Astrocyte of the spinal cord (primary cell): Measurements from ENCODE around the gene CRK.
A peak's percentile ranks its signal among the peaks of the same experiment; 100 is the strongest.

Experiments
- DNase-seq: peaks from one replicate; pipeline ENCODE4 v3.0.0; 2011; ENCODE audit warnings: low read depth, low spot score
- H3K4me3 ChIP-seq: 2 replicates; pipeline ENCODE4 v1.5.1; 2011; ENCODE audit warnings: low read depth, mild to moderate bottlenecking, low read length, moderate library complexity
- CTCF ChIP-seq: IDR thresholded peaks from 2 replicates; pipeline ENCODE4 v1.5.1; 2012; ENCODE audit warnings: low read depth, mild to moderate bottlenecking, low read length, inconsistent platforms
- in situ Hi-C: cut with HindIII; loops from 2 replicates; pipeline ENCODE4 v1.10.0; 2017; ENCODE audit warnings: low sequenced_read_pairs

CRK gene

GRCh38 chr17:1480747-1481465 lies 24.9 kb upstream of the CRK start:
- TF ChIP-seq CTCF, result no peak
- no peak overlapping the region for H3K4me3 ChIP-seq

GRCh38 chr17:1478418-1478817 lies 22.4 kb upstream of the CRK start:
- in situ Hi-C loops, result no loop called here
- no peak overlapping the region for H3K4me3 ChIP-seq
- DNase-seq, result no peak
- TF ChIP-seq CTCF, result no peak

More at GRCh38 chr17:1480747-1481465, 24.9 kb upstream of the CRK start:
- peak; percentile 66 for DNase-seq
- in situ Hi-C loops, result no loop called here

- no peak for DNase-seq
- no peak overlapping the region for H3K4me3 ChIP-seq
- TF ChIP-seq CTCF, result no peak
- in situ Hi-C loops, result no loop called here
Measured at GRCh38 chr17:1475321-1475854, 19.4 kb upstream of the CRK start.

GRCh38 chr17:1474402-1475189 lies 18.6 kb upstream of the CRK start:
- in situ Hi-C loops, result no loop called here
- no peak for DNase-seq
- no peak overlapping the region for H3K4me3 ChIP-seq
- TF ChIP-seq CTCF, result no peak

GRCh38 chr17:1473841-1474240 lies 17.8 kb upstream of the CRK start:
- TF ChIP-seq CTCF, result no peak
- no peak for DNase-seq
- in situ Hi-C loops, result no loop called here
- H3K4me3 ChIP-seq, result no peak overlapping the region

GRCh38 chr17:1473170-1473569 lies 17.1 kb upstream of the CRK start:
- H3K4me3 ChIP-seq, result no peak overlapping the region
- no peak for DNase-seq
- TF ChIP-seq CTCF, result no peak
- in situ Hi-C loops, result no loop called here
